Smooth muscle cell (in vitro differentiated cells): ENCODE results near the gene TBXA2R. TPM values are rescaled to one million over a fixed set of nuclear protein-coding genes. Genes with fewer than 3 reads are reported as not detected.

ENCODE experiments used
- DNase-seq: peaks from one replicate; lab custom pipeline; 2025; ENCODE audit not compliant: unreplicated experiment; lab: John Stamatoyannopoulos, UW
- H2AFZ ChIP-seq: fragments of 200-600 bp; sonication (generic); 2 replicates; pipeline ENCODE4 v1.6.0; 2016; ENCODE audit warnings: antibody characterized with exemption, low read depth, mild to moderate bottlenecking
- H3F3A ChIP-seq: fragments of 200-600 bp; sonication (generic); 2 replicates; pipeline ENCODE4 v1.6.0; 2017; ENCODE audit warnings: antibody characterized with exemption, low read depth
- H3K27ac ChIP-seq: fragments of 200-600 bp; sonication (generic); 2 replicates; pipeline ENCODE4 v1.5.1; 2016; ENCODE audit warnings: low read depth, mild to moderate bottlenecking
- H3K27me3 ChIP-seq: fragments of 200-600 bp; sonication (generic); 2 replicates; pipeline ENCODE4 v1.6.1; 2016; ENCODE audit warnings: low read depth, mild to moderate bottlenecking
- H3K36me3 ChIP-seq: fragments of 200-600 bp; sonication (generic); 2 replicates; pipeline ENCODE4 v1.5.1; 2016; ENCODE audit warnings: low read depth
- H3K4me1 ChIP-seq: fragments of 200-600 bp; sonication (generic); 2 replicates; pipeline ENCODE4 v1.5.1; 2016; ENCODE audit warnings: low read depth
- H3K4me2 ChIP-seq: fragments of 200-600 bp; sonication (generic); 2 replicates; pipeline ENCODE4 v1.6.0; 2016; ENCODE audit warnings: mild to moderate bottlenecking
- H3K4me3 ChIP-seq: fragments of 200-600 bp; sonication (generic); 2 replicates; pipeline ENCODE4 v1.5.1; 2016; ENCODE audit warnings: mild to moderate bottlenecking
- H3K79me2 ChIP-seq: fragments of 200-600 bp; sonication (generic); 2 replicates; pipeline ENCODE4 v1.6.0; 2016; ENCODE audit warnings: low read depth, mild to moderate bottlenecking
- H3K9ac ChIP-seq: fragments of 200-600 bp; sonication (generic); 2 replicates; pipeline ENCODE4 v1.6.0; 2016; ENCODE audit warnings: low read depth
- H3K9me3 ChIP-seq: fragments of 200-600 bp; sonication (generic); replicated peaks from 2 replicates; pipeline ENCODE4 v1.5.1; 2016; ENCODE audit warnings: low read depth
- H4K20me1 ChIP-seq: fragments of 200-600 bp; sonication (generic); 2 replicates; pipeline ENCODE4 v1.6.0; 2016; ENCODE audit warnings: low read depth
- CTCF ChIP-seq: fragments of 200-600 bp; sonication (generic); IDR thresholded peaks from 2 replicates; pipeline ENCODE4 v1.5.1; 2017; ENCODE audit warnings: borderline replicate concordance, mild to moderate bottlenecking, antibody characterized with exemption; ENCODE audit not compliant: insufficient read depth, poor library complexity, severe bottlenecking
- WGBS: methylation state at CpG from one replicate; pipeline ENCODE4 v1.1.7; 2016; ENCODE audit warnings: low lambda C conversion rate; 5-methylcytosine and 5-hydroxymethylcytosine counted together
- polyA plus RNA-seq: library from polyadenylated mRNA; unstranded; fragments of >200 nt; fragmentation: Nextera tagmentation; extraction: Ambion mirVana; gene quantifications from 2 replicates; pipeline ENCODE4 v1.2.1, GENCODE V29; 2016
- total RNA-seq: library from RNA; depleted of rRNA; stranded (reverse); fragments of >200 nt; gene quantifications from 2 replicates; pipeline ENCODE4 v1.2.3, GENCODE V29; 2014

TBXA2R gene
- total and polyA plus RNA-seq, 2 experiments from 2014 or later = 1.7 to 9.3 TPM

- Histone ChIP-seq H3K4me3 (peak overlapping the region; percentile 93), H3K4me1 (peaks cover 9% of the 10 kb centered on the region), H3F3A (peaks cover 7% of the 10 kb centered on the region), H3K36me3 (no peaks in the 10 kb centered on the region), H3K27ac (peak overlapping the region; percentile 92), H3K9me3 (no peaks in the 10 kb centered on the region), H2AFZ (peak overlapping the region; percentile 64), H3K27me3 (no peaks in the 10 kb centered on the region), H3K9ac (peak overlapping the region; percentile 86), H3K4me2 (peak overlapping the region; percentile 98), H4K20me1 (peaks cover 17% of the 10 kb centered on the region), H3K79me2 (peaks cover 26% of the 10 kb centered on the region)
- WGBS = 6% methylated on average over 21 of the region's 21 CpGs
- no peak for TF ChIP-seq CTCF
- no peak for DNase-seq
These were observed 19.4 kb upstream of the TBXA2R start for GRCh38 chr19:3625996-3626472.

GRCh38 chr19:3623716-3624115 is 17.0 kb upstream of the TBXA2R start:
- Histone ChIP-seq H4K20me1 (peaks cover 17% of the 10 kb centered on the region), H3K4me1 (peaks cover 9% of the 10 kb centered on the region), H3K4me2 (no peak overlapping the region), H2AFZ (no peak overlapping the region), H3K9ac (no peak overlapping the region), H3K27me3 (no peaks in the 10 kb centered on the region), H3F3A (peaks cover 7% of the 10 kb centered on the region), H3K4me3 (no peak overlapping the region), H3K27ac (no peak overlapping the region), H3K79me2 (peaks cover 26% of the 10 kb centered on the region), H3K36me3 (no peaks in the 10 kb centered on the region), H3K9me3 (no peaks in the 10 kb centered on the region)
- DNase-seq = no peak
- WGBS = 97% methylated on average over 32 of the region's 34 CpGs
- TF ChIP-seq CTCF = no peak

- Histone ChIP-seq H3K4me3 (no peak overlapping the region), H3K27me3 (no peaks in the 10 kb centered on the region), H3K4me2 (no peak overlapping the region), H3K9me3 (no peaks in the 10 kb centered on the region), H3K4me1 (peaks cover 9% of the 10 kb centered on the region), H3K79me2 (peaks cover 26% of the 10 kb centered on the region), H2AFZ (no peak overlapping the region), H3F3A (no peaks in the 10 kb centered on the region), H3K36me3 (no peaks in the 10 kb centered on the region), H3K9ac (no peak overlapping the region), H4K20me1 (peaks cover 17% of the 10 kb centered on the region), H3K27ac (no peak overlapping the region)
- DNase-seq = no peak
- TF ChIP-seq CTCF = no peak
- 92% methylated on average over 12 of the region's 12 CpGs for WGBS
These were observed 15.5 kb upstream of the TBXA2R start for GRCh38 chr19:3622224-3622623.

GRCh38 chr19:3621689-3622088 is 15.0 kb upstream of the TBXA2R start:
- Histone ChIP-seq H3K9ac (no peak overlapping the region), H3K4me1 (peaks cover 9% of the 10 kb centered on the region), H3K9me3 (no peaks in the 10 kb centered on the region), H3K27me3 (no peaks in the 10 kb centered on the region), H3K79me2 (peaks cover 26% of the 10 kb centered on the region), H3F3A (no peaks in the 10 kb centered on the region), H3K36me3 (no peaks in the 10 kb centered on the region), H2AFZ (no peak overlapping the region), H3K4me2 (no peak overlapping the region), H4K20me1 (peaks cover 17% of the 10 kb centered on the region), H3K27ac (no peak overlapping the region), H3K4me3 (no peak overlapping the region)
- no peak for DNase-seq
- 98% methylated on average over 7 of the region's 15 CpGs for WGBS
- TF ChIP-seq CTCF = no peak
